HepG2 (cell line): Measurements from ENCODE around the gene R3HDM1.

Experiments
- CEBPB ChIP-seq: IDR thresholded peaks from 2 replicates; pipeline ENCODE4 v1.6.1; 2011; ENCODE audit warnings: low read depth, low read length, improper control_type of control experiment, borderline replicate concordance
- HCFC1 ChIP-seq: fragments of 150-350 bp; IDR thresholded peaks from 2 replicates; pipeline ENCODE4 v1.6.1; 2014; ENCODE audit warnings: low read depth, low read length
- KAT7 ChIP-seq: IDR thresholded peaks from 2 replicates; pipeline ENCODE4 v1.6.1; 2018; ENCODE audit warnings: borderline replicate concordance, missing compliant biosample characterization
- POLR2AphosphoS5 ChIP-seq: IDR thresholded peaks from 2 replicates; pipeline ENCODE4 v1.6.1; 2012; ENCODE audit warnings: low read depth, low read length
- TF ChIP-seq, protein P1 (sequence below): sonication (generic); formaldehyde crosslinking; IDR thresholded peaks from 2 replicates; pipeline ENCODE4 v1.8.0; 2022; ENCODE audit warnings: low read depth, missing genetic modification reagents
- TF ChIP-seq, protein P2 (sequence below): sonication (generic); formaldehyde crosslinking; IDR thresholded peaks from 2 replicates; pipeline ENCODE4 v1.5.0; 2020; ENCODE audit warnings: mild to moderate bottlenecking, missing genetic modification reagents, moderate library complexity

DNA sequence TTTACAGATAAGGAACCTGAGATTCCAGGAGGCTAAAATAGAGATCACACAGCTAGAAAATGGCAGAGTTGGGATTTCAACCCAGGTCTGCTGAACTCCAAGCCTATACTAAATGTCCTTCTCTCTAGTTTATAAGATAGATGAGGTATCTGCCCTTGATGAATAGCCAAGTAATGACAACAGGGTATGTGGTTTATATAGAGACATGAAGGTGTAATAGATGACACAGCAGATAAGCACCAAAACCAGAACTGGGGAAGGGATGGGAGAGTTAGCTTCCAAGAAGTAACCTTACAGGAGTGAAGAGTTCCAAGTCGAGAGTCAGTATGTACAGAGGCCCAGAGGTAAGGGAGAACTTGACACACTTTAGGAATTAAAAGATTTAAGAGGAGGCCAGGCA is 105.7 kb downstream of the R3HDM1 start:
- TF ChIP-seq, protein P1, sequence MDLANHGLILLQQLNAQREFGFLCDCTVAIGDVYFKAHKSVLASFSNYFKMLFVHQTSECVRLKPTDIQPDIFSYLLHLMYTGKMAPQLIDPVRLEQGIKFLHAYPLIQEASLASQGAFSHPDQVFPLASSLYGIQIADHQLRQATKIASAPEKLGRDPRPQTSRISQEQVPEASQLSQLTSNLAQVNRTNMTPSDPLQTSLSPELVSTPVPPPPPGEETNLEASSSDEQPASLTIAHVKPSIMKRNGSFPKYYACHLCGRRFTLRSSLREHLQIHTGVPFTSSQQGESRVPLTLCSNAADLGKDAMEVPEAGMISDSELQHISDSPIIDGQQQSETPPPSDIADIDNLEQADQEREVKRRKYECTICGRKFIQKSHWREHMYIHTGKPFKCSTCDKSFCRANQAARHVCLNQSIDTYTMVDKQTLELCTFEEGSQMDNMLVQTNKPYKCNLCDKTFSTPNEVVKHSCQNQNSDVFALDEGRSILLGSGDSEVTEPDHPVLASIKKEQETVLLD (CRISPR knock-in tag), result no peak
- TF ChIP-seq, protein P2, sequence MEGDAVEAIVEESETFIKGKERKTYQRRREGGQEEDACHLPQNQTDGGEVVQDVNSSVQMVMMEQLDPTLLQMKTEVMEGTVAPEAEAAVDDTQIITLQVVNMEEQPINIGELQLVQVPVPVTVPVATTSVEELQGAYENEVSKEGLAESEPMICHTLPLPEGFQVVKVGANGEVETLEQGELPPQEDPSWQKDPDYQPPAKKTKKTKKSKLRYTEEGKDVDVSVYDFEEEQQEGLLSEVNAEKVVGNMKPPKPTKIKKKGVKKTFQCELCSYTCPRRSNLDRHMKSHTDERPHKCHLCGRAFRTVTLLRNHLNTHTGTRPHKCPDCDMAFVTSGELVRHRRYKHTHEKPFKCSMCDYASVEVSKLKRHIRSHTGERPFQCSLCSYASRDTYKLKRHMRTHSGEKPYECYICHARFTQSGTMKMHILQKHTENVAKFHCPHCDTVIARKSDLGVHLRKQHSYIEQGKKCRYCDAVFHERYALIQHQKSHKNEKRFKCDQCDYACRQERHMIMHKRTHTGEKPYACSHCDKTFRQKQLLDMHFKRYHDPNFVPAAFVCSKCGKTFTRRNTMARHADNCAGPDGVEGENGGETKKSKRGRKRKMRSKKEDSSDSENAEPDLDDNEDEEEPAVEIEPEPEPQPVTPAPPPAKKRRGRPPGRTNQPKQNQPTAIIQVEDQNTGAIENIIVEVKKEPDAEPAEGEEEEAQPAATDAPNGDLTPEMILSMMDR (CRISPR knock-in tag), result no peak
- TF ChIP-seq CEBPB (no peak), KAT7 (CRISPR knock-in tag) (no peak), HCFC1 (no peak), POLR2AphosphoS5 (no peak)
